HepG2 (cell line): ENCODE measurements around the gene S100A16. TPM values are rescaled to one million over a fixed set of nuclear protein-coding genes. Genes with fewer than 3 reads are reported as not detected.

Experiments used
- ARNT2 ChIP-seq: sonication (generic); formaldehyde crosslinking; IDR thresholded peaks from 2 replicates; pipeline ENCODE4 v1.8.0; 2022; ENCODE audit warnings: mild to moderate bottlenecking, low read depth, missing genetic modification reagents, moderate library complexity
- ELF4 ChIP-seq: sonication (generic); formaldehyde crosslinking; IDR thresholded peaks from 2 replicates; pipeline ENCODE4 v1.5.0; 2020; ENCODE audit warnings: missing genetic modification reagents, mild to moderate bottlenecking, moderate library complexity, borderline replicate concordance
- ISL2 ChIP-seq: sonication (generic); formaldehyde crosslinking; IDR thresholded peaks from 2 replicates; pipeline ENCODE4 v1.5.0; 2020; ENCODE audit warnings: missing genetic modification reagents
- MED1 ChIP-seq: sonication (generic); formaldehyde crosslinking; IDR thresholded peaks from 2 replicates; pipeline ENCODE4 v1.4.0; 2020; ENCODE audit warnings: missing genetic modification reagents
- NCOA2 ChIP-seq: sonication (generic); formaldehyde crosslinking; IDR thresholded peaks from 2 replicates; pipeline ENCODE4 v1.8.0; 2022; ENCODE audit warnings: inconsistent platforms
- SYNCRIP ChIP-seq: fragments of 200-400 bp; formaldehyde crosslinking; IDR thresholded peaks from 2 replicates; pipeline ENCODE4 v1.6.1; 2018; ENCODE audit warnings: mild to moderate bottlenecking, low read depth, low read length; ENCODE audit not compliant: insufficient read depth
- YEATS2 ChIP-seq: sonication (generic); formaldehyde crosslinking; IDR thresholded peaks from 2 replicates; pipeline ENCODE4 v1.4.0; 2020; ENCODE audit warnings: missing genetic modification reagents, borderline replicate concordance
- ZFY ChIP-seq: sonication (generic); formaldehyde crosslinking; IDR thresholded peaks from 2 replicates; pipeline ENCODE4 v1.4.0; 2020; ENCODE audit warnings: missing genetic modification reagents
- ZNF124 ChIP-seq: sonication (generic); formaldehyde crosslinking; IDR thresholded peaks from 2 replicates; pipeline ENCODE4 v1.4.0; 2020; ENCODE audit warnings: missing genetic modification reagents
- ZNF768 ChIP-seq: sonication (generic); formaldehyde crosslinking; IDR thresholded peaks from 2 replicates; pipeline ENCODE4 v1.4.0; 2020; ENCODE audit warnings: missing genetic modification reagents
- ZNF776 ChIP-seq: sonication (generic); formaldehyde crosslinking; IDR thresholded peaks from 2 replicates; pipeline ENCODE4 v1.4.0; 2020; ENCODE audit warnings: mild to moderate bottlenecking, missing genetic modification reagents
- polyA plus RNA-seq, 8 experiments: library from polyadenylated mRNA; depleted of rRNA in 3 of 8; stranded (reverse) in 7 of 8; unstranded in 1 of 8; fragments of >200 nt; fragmentation: Illumina TruSeq in 4 of 8; extraction: Trizol in 4 of 8; gene quantifications; 2 replicates each; pipeline versions ENCODE4 v1.2.1 to v1.2.3, GENCODE V29; 2011 to 2016; ENCODE audit warnings: low read depth in 4 of 8, missing spikeins in 1 of 8, mixed read lengths in 1 of 8; ENCODE audit not compliant: insufficient read depth in 1 of 8
- total RNA-seq, 5 experiments: library from RNA; depleted of rRNA; stranded (reverse); fragments of >200 nt; fragmentation: Illumina TruSeq; extraction: Trizol; gene quantifications; 2 replicates each; pipeline ENCODE4 v1.2.3, GENCODE V29; 2016; ENCODE audit warnings: low read depth in 1 of 5
- TF ChIP-seq, protein P1 (sequence below): sonication (generic); formaldehyde crosslinking; IDR thresholded peaks from 2 replicates; pipeline ENCODE4 v1.8.0; 2022; ENCODE audit warnings: mild to moderate bottlenecking, missing genetic modification reagents; ENCODE audit not compliant: insufficient replicate concordance
- TF ChIP-seq, protein P2 (sequence below): sonication (generic); formaldehyde crosslinking; IDR thresholded peaks from 2 replicates; pipeline ENCODE4 v1.4.0; 2020; ENCODE audit warnings: mild to moderate bottlenecking, missing genetic modification reagents
- TF ChIP-seq, protein P3 (sequence below): sonication (generic); formaldehyde crosslinking; IDR thresholded peaks from 2 replicates; pipeline ENCODE4 v1.5.0; 2020; ENCODE audit warnings: mild to moderate bottlenecking, missing genetic modification reagents
- TF ChIP-seq, protein P4 (sequence below): sonication (generic); formaldehyde crosslinking; IDR thresholded peaks from 2 replicates; pipeline ENCODE4 v1.8.0; 2022; ENCODE audit warnings: mild to moderate bottlenecking, missing genetic modification reagents

S100A16 gene
- total and polyA plus RNA-seq, 2 of the 13 experiments (the other 11 are each of a cell fraction or from before 2014, with no cell fraction given): 46.0 to 195 TPM

DNA sequence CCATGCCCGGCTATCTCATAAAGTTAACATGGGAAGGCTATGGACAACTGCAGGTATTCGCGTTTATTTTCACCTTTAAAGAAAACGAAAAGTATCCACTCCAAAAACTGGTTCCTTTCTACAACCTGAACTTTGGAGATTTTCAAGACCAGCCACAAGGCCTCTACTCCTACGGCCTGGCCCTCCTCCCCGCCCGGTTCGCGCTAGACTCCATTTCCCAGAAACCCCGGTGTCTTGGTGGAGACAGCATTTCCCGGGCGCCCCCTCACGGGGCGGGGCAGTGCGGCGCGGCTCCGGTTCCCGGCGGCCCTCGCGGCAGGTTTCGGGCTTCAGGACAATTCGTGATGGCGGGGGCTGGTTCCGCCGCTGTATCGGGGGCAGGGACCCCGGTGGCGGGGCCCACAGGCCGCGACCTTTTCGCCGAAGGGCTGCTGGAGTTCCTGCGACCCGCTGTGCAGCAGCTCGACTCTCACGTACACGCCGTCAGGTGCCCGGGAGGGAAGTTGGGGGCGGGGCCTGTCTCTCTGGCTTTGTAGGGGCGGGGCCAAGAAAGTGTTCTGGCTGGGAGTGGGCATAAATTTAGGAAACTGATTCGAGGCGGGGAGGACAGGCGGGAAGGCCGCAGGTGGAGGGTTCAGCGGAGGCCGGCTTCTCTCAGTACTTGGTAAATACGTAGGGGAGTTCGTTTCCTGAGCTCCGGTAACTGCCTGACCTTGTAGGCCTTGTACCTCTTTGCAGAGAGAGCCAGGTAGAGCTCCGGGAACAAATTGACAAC lies 45.6 kb upstream of the S100A16 start, which contains the start of gene SNAPIN (continued):
- TF ChIP-seq, protein P1, sequence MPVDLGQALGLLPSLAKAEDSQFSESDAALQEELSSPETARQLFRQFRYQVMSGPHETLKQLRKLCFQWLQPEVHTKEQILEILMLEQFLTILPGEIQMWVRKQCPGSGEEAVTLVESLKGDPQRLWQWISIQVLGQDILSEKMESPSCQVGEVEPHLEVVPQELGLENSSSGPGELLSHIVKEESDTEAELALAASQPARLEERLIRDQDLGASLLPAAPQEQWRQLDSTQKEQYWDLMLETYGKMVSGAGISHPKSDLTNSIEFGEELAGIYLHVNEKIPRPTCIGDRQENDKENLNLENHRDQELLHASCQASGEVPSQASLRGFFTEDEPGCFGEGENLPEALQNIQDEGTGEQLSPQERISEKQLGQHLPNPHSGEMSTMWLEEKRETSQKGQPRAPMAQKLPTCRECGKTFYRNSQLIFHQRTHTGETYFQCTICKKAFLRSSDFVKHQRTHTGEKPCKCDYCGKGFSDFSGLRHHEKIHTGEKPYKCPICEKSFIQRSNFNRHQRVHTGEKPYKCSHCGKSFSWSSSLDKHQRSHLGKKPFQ (CRISPR knock-in tag): peak; percentile 66
- TF ChIP-seq ZFY: peak; percentile 97
- peak; percentile 42 for TF ChIP-seq MED1 (CRISPR knock-in tag)
- peak; percentile 88 for TF ChIP-seq YEATS2
- TF ChIP-seq SYNCRIP: no peak
- TF ChIP-seq, protein P2, sequence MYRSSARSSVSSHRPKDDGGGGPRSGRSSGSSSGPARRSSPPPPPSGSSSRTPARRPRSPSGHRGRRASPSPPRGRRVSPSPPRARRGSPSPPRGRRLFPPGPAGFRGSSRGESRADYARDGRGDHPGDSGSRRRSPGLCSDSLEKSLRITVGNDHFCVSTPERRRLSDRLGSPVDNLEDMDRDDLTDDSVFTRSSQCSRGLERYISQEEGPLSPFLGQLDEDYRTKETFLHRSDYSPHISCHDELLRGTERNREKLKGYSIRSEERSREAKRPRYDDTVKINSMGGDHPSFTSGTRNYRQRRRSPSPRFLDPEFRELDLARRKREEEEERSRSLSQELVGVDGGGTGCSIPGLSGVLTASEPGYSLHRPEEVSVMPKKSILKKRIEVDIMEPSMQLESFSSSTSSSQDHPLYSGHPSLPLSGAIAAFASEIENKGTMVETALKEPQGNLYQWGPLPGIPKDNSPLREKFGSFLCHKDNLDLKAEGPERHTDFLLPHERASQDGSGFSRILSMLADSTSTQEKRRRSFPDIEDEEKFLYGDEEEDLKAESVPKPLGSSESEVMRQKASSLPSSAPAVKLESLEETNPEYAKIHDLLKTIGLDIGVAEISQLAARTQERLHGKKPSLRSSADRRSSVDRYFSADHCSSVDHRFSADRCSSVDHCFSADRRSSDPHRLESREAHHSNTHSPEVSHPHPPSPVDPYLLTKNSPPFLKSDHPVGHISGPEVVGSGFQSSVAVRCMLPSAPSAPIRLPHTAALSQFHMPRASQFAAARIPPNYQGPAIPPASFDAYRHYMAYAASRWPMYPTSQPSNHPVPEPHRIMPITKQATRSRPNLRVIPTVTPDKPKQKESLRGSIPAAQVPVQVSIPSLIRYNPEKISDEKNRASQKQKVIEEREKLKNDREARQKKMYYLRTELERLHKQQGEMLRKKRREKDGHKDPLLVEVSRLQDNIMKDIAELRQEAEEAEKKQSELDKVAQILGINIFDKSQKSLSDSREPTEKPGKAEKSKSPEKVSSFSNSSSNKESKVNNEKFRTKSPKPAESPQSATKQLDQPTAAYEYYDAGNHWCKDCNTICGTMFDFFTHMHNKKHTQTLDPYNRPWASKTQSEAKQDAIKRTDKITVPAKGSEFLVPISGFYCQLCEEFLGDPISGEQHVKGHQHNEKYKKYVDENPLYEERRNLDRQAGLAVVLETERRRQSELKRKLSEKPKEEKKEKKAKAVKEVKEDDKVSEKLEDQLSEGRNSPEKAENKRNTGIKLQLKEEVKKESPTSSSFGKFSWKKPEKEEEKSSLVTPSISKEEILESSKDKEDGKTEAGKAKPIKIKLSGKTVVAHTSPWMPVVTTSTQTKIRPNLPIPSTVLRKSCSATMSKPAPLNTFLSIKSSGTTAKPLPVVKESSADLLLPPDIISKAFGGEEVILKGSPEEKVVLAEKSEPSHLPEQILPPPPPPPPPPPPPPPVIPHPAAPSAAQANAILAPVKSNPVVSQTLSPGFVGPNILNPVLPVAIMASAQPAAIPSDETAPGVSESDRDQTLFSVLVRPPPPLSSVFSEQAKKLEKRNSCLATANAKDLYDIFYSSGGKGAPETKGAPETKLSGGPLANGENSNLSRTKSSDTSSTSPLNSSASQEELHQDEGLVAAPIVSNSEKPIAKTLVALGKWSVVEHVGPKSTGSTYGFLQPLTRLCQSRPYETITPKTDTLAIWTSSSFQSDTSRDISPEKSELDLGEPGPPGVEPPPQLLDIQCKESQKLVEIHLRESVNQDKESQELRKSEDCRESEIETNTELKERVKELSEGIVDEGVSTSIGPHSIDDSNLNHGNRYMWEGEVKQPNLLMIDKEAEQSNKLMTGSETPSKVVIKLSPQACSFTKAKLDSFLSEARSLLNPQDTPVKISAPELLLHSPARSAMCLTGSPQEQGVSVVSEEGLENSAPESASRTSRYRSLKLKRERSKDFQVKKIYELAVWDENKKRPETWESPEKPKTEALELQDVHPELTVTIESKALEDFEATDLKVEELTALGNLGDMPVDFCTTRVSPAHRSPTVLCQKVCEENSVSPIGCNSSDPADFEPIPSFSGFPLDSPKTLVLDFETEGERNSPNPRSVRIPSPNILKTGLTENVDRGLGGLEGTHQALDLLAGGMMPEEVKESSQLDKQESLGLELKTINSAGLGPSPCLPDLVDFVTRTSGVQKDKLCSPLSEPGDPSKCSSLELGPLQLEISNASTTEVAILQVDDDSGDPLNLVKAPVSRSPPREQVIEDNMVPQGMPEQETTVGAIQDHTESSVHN: no peak
- peak; percentile 45; the same call in 1 of the 2 replicates for TF ChIP-seq ZNF768 (CRISPR knock-in tag)
- peak; percentile 92; the same call in 1 of the 2 replicates for TF ChIP-seq ZNF124
- peak; percentile 29; the same call in 1 of the 2 replicates for TF ChIP-seq NCOA2 (CRISPR knock-in tag)
- TF ChIP-seq ISL2 (CRISPR knock-in tag): peak; percentile 56
- TF ChIP-seq, protein P3, sequence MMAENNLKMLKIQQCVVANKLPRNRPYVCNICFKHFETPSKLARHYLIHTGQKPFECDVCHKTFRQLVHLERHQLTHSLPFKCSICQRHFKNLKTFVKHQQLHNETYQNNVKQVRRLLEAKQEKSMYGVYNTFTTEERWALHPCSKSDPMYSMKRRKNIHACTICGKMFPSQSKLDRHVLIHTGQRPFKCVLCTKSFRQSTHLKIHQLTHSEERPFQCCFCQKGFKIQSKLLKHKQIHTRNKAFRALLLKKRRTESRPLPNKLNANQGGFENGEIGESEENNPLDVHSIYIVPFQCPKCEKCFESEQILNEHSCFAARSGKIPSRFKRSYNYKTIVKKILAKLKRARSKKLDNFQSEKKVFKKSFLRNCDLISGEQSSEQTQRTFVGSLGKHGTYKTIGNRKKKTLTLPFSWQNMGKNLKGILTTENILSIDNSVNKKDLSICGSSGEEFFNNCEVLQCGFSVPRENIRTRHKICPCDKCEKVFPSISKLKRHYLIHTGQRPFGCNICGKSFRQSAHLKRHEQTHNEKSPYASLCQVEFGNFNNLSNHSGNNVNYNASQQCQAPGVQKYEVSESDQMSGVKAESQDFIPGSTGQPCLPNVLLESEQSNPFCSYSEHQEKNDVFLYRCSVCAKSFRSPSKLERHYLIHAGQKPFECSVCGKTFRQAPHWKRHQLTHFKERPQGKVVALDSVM (CRISPR knock-in tag): peak; percentile 35; the same call in 1 of the 2 replicates
- no peak for TF ChIP-seq ELF4 (CRISPR knock-in tag)
- TF ChIP-seq, protein P4, sequence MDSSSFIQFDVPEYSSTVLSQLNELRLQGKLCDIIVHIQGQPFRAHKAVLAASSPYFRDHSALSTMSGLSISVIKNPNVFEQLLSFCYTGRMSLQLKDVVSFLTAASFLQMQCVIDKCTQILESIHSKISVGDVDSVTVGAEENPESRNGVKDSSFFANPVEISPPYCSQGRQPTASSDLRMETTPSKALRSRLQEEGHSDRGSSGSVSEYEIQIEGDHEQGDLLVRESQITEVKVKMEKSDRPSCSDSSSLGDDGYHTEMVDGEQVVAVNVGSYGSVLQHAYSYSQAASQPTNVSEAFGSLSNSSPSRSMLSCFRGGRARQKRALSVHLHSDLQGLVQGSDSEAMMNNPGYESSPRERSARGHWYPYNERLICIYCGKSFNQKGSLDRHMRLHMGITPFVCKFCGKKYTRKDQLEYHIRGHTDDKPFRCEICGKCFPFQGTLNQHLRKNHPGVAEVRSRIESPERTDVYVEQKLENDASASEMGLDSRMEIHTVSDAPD (CRISPR knock-in tag): no peak
- 0 out of 2 replicates have a peak, but pooled peaks have one; percentile 35 for TF ChIP-seq ZNF776 (CRISPR knock-in tag)
- no peak; the same call in none of the 2 replicates for TF ChIP-seq ARNT2
